GM21423 (cell line): ENCODE results near the gene TMEM131.

Source experiments
- ATAC-seq: cut with Tn5 transposase; IDR thresholded peaks from one replicate; pipeline ENCODE4 v1.9.1; 2021; ENCODE audit warnings: mild to moderate bottlenecking, moderate library complexity; ENCODE audit not compliant: unreplicated experiment

TMEM131 gene

DNA sequence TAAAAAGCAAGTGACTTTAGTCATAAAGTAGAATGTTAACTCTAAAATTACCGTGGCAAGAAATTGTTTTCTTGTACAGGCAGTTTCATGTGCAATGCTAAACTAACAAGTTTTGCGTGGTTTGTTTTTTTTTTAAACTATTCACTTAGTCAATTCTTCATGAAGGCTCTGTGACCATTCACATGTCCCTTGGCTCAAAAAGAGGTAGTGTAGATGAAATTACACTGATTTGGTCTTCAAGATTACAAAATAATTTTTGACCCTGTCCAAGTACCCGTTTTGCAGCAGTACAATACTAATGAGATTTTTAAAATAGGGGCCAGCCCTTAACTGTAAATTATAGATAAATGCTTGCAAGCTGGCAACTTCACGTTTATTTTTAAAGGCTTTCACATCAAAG, 1.3 kb downstream of the TMEM131 start:
- no peak for ATAC-seq

- ATAC-seq: no peak
These were observed 1.8 kb downstream of the TMEM131 start for GRCh38 chr2:97993926-97994325.

GRCh38 chr2:97992836-97993825, 2.6 kb downstream of the TMEM131 start:
- no peak for ATAC-seq

DNA sequence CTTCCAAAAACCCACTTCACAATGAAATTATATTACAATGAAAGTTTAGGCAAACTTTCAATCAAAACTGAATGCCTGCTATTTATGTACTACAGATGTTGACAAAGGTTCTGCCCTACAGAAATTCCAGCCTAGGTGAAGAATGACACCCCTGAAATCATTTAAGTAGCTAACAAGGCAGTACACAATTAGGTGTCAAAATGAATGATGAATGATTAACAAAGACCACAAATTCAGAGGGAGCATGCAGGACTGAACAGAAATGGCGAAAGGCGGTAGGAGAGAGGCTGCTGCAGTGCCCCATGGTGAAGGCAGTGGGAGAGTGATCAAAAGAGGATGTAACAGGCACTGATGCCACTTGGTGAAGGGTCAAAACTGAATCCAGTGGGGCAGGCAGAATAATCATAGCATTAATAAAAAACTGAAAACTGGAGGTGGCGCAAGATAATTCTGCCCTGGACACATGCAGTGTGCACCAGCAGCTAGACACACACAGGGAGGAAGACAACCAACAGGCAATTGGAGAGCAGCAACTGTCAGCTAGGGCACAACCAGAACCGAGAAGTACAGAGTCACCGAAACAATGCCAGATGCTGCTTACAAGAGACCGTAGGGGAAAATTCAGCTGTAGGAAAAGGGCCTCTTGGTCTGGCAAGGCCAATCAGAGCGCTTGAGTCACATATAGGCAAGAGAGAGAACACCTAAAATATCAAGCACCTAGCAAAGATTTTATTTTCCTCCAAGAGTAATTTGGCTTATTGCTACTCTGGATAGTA, 4.5 kb downstream of the TMEM131 start:
- ATAC-seq: no peak

DNA sequence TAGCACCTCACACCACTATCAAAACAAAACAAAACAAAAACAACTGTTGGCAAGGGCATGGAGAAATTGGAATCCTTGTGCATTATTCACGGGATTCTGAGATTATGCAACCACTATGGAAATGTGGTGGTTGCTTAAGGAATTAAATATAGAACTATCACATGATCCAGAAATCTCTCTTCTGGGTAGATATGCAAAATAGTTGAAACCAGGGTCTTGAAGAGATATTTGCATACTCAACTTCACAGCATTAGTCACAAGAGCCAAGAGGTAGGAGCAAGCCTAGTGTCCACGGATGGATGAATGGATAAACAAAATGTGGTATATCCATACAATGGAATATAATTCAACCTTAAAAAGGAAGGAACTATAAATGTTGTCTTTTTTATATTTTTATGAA, 7.0 kb downstream of the TMEM131 start:
- ATAC-seq: no peak

- ATAC-seq: no peak
These were observed 9.8 kb downstream of the TMEM131 start for GRCh38 chr2:97985998-97986397.

- no peak for ATAC-seq
These were observed 12.1 kb downstream of the TMEM131 start for GRCh38 chr2:97983698-97984097.

DNA sequence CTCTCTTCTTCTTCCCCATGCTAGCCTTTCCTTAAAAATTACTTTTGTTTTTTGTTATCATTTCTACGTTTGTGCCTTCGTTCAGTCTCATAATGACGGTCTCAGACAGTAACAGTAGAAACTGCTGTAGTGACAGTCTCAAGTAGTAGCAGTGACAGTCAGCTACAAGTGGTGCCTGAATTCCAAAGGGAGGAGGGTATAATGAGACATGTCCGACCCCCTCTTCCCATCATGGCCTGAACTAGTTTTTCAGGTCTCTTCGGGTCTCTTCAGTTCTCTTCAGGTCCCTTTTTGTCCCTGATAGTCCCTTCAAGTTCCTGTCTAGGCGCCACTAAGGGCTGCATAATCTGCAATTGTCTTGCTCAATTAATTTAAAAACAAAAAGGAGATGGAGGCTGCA, 12.6 kb downstream of the TMEM131 start:
- no peak for ATAC-seq

GRCh38 chr2:97982621-97983020, 13.1 kb downstream of the TMEM131 start:
- ATAC-seq: no peak

- no peak for ATAC-seq
These were observed 13.8 kb downstream of the TMEM131 start for GRCh38 chr2:97981961-97982360.

DNA sequence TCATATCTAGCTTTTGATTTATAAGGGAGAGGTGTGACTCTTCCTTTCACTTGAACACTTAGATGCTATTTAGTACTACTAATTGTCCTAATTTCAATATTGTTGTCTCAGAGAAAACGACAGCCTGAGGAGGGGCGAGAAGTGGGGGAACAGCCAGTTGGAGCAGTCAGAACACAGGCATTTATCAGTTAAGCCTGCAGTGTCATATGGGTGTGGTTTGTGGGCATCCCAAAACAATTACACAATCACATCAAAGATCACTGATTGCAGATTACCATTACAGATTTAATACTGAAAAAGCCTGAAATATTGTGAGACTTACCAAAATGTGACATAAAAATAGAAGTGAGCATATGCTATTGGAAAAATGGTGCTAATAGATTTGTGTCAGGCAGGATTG, 15.8 kb downstream of the TMEM131 start:
- ATAC-seq: no peak

DNA sequence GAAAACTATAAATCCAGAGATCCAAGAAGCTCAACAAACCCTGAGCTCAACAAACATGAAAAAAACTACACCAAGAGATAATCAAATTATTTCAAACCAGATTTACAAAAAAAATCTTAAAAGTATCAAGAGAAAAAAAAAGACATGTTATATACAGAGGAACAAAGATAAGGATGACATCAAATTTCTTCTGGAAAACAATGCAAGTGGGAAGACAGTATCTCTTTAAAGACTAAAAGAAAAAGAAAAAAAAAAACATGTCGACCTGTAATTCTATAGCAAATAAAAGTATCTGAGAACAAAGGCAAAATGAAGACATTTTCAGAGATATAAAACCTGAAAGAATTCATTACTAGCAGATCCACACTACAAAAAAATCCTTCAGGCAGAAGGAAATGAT, 21.3 kb downstream of the TMEM131 start:
- no peak for ATAC-seq

GRCh38 chr2:97970293-97971060, 25.3 kb downstream of the TMEM131 start:
- ATAC-seq: no peak

- no peak for ATAC-seq
These were observed 26.4 kb downstream of the TMEM131 start for GRCh38 chr2:97969081-97970067.

DNA sequence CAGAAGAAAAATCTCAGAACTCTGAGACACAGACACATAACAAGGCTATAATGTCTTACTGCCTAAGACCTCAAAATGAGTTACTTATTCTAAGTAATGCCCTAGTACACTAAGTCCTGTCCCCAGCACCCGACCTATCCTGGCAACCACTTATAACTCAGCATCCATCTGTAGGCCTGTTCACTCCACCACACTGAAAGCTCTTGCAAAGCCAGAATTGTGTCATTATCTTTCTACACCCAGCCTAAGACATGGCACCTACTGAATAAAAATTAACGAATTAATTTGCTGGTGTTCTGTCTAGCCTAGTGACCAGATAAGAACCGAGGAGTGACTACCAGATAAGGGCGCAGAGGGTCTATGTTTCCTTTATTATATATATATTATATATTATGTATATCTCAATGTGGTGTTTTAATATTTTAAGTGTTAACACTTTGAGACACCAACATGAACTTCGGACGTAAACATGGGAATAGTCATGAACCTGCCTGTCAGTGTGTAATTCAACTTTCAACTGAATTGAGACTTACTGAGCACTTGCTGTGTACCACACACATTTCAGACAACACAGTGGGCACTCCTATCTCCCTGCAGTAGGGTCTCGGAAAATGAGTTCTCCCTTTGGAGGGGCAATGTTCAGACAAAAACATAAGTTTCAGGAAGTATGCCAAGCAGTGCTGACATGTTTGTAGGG, 27.7 kb downstream of the TMEM131 start:
- no peak for ATAC-seq

DNA sequence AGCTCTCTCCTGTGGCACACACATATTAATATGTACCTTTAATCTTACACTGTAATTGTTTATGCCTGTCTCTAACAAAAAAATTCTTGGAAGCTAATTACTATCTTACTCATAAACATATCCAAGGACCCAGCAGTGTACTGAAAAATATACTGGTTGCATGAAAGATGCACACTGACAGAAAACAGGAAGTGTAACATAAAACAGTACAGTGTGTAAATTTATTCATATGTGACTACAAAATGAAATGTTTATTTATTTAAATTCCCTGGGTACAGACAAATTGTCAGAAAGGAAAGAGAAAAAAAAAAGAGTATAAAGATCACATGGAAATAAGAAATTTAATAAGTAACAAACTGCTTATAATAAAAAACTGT, 28.5 kb downstream of the TMEM131 start:
- ATAC-seq: no peak

DNA sequence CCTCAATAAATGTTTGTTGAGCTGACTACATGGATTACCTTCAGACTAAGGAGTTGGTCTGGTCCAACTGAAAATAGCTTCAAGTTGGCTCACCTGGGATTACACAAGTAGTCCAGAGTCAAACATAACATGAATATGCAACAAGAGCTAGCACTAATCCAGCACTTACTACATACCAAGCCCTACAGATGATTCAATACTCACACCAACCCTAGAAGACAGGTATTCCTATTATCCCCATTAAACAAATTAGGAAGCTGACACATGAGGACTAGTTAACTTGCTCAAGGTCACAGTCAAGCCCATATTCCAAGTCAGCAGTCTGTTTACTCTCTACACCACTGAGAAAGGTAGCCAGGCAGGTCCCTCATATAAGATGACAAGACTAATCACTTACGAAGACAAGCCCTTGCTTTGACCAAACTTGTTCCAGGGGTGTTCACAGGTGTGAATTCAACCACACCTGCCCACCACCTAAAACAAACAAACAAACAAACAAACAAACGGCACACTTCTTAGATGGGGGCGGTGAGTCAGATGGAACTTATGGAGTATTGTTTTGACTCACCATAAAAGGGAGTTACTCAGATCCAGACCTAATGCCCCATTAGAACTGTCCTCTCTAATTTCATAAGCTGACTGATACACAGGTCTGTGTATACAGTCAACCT, 29.1 kb downstream of the TMEM131 start:
- no peak for ATAC-seq

- ATAC-seq: no peak
These were observed 30.6 kb downstream of the TMEM131 start for GRCh38 chr2:97965116-97965515.

DNA sequence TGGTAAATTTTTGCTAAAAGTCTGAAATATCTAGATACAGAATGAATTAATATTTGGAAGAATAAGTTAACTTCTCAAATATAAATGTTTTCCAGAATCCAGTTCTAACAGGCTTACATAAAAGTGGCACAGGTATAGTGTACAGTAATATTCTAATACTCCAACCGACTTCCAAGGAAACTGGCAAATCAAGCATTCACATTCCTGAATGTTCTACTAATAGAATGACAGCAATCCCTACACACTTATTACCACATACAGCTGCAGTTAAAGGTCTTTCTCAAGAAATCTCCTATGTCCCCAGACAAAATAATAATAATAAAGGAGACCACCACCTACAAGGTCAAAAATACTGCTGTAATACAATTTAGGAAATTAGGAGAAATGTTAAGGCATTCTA, 31.9 kb downstream of the TMEM131 start:
- no peak for ATAC-seq
